HG02943 (cell line): ENCODE results near the gene PHKA2.

Source experiments
- ATAC-seq: cut with Tn5 transposase; IDR thresholded peaks from one replicate; pipeline ENCODE4 v1.9.1; 2021; ENCODE audit warnings: mild to moderate bottlenecking, low read depth, moderate library complexity; ENCODE audit not compliant: unreplicated experiment

PHKA2 gene

DNA sequence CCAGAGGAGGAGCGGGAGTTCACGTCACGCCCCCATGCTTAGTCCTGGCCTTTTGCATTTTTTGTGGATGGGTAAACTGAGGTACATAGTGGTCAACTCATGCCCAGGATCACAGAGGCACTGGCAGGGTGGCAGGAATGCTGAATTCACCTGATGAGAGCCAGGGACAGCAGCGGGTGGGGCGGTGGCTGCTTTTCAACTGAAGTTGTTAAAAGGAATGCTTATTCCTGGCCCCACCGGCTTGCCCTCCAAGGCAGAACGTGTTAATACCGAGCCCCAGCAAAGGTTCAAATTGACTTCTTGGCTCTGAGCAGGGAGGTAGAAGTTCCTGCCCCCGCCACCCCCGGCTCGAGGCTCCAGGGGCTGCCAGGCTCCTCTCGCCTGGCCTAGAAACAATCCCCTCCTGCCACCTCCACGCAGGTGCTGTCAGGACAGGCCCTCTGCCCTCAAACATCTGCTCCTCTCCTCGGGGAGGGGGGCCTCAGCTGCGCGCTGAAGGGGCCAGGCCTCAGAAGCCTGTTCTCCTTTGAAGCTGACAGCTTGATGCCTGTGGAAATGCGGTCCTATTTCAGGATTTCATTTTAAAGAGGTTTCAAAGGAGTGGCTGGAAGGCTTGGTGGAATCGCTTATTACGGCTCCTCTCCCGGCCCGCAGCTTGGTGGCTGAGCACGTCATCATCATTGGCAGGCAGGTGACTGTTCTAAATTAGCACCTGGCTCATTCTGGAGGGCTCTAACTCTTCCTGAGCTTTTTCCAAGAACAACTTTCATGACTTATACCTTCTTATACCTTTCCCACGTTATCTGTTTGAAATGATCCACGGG, 93.0 kb downstream of the PHKA2 start:
- no peak for ATAC-seq

DNA sequence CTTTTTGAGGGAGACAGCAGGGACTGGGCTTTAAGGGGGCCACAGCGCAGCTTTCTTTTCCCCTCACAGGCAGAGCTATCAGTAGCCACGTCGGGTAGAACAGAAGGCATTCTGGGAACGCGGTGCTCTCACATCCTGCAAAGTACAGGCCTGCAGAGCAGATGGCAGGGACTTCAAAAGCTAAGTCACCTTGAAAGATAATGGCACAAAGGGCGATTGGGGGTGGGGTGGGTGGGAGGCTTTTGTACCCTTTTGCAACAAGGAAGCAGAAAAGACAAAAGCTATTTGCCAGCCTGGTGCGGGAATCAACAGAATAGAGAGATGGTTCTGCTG, 93.9 kb downstream of the PHKA2 start:
- no peak for ATAC-seq

DNA sequence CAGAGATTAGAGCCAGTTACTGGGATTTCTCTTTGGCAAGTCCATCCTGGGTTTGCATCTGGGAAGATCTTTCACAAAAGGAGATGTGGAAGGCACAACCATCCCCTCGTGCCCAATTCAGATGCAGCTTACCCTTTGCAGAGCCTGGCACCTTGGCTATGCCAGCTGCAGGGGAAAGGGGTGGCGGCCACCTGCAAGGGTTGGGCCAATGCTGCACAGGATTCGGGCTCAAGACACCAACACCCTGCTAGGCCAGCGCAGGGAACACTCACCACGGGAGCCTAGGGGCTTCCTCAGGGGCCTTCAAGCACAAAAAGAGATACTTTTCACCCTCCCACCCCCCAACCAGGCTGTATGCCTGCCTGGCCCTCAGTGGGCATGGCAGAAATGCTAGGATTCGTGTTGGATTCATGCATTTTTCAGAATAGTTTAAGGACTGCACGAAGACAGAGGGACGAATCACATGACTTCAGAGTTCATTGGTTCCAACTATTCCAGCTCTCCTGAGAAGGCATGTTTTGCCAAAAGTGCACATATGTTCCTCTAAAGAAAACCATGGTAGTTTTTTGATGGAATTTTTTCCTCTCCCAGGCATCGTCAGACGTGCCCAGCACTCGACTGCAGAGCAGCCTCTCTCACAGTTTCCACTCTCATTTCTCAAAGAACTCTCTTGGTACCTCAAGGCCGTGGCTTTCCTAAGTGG, 94.4 kb downstream of the PHKA2 start:
- ATAC-seq = no peak

DNA sequence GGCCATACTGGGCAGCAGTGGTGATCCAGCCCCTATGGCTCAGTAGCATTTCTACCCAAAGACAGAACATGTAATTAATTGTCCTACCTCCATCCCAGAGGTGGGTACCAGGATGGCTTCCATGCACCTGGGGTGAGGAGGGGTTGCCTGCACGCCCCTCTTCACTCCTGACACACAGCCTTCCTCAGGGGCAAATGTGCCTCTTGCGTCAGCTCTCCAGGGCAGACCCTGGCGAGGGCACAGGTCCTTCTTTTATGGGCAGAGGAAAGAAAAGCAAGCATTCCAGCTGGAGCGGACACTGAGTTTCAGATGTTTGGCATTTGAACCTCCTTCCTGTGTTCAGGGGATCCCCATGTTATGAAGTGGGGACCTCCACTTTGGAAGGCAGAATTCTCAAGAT, 95.6 kb downstream of the PHKA2 start:
- ATAC-seq = no peak

DNA sequence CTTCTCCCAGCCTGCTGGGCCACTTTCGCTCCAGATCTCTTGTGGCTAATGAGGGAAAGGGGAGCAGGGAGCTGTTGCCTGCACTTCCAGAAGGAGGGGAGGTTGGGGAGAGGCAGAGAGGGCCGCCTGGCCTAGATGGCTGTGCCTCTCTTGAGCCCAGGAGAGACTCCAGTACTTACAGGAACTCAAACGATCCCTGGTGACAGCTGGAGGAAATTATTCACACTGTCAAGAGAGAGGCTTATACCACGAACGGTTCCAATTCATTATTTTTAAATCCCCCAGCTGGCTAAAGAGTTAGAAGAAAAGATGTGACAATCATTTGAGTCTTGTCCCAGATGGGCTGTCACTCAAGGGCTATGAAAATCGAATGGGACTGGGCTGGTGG, 96.1 kb downstream of the PHKA2 start:
- no peak for ATAC-seq

DNA sequence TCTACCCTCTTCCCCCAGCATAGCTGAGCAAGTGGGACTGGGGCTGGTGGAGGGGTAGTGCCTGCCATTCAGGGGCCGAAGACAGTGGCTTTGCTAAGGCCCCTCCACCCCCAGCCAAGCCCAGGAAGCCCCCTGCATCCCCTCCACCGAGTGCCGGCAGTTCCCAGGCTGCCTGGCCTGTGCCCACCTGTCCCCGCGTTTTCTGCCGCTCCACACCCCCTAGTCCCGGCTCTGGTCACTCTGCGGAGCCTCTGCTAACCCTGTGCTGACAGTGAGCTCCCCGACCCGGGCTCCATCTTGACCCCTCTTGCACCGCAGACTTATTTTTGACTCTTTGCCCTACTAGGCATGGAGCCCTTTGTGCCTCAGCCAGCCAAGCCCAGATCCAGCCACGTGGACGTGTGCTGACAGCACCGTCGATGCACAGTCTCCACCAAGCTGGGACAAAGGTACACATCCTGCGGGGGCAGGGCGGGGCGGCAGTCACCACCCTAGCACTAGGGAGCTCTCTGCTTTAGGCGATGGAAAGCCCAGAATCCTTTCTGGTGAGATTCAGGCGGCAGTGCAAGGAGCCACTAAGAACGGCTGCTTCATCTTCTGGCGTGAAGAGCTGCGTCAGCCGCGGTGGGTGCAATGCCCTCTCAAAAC, 96.6 kb downstream of the PHKA2 start:
- ATAC-seq = no peak

DNA sequence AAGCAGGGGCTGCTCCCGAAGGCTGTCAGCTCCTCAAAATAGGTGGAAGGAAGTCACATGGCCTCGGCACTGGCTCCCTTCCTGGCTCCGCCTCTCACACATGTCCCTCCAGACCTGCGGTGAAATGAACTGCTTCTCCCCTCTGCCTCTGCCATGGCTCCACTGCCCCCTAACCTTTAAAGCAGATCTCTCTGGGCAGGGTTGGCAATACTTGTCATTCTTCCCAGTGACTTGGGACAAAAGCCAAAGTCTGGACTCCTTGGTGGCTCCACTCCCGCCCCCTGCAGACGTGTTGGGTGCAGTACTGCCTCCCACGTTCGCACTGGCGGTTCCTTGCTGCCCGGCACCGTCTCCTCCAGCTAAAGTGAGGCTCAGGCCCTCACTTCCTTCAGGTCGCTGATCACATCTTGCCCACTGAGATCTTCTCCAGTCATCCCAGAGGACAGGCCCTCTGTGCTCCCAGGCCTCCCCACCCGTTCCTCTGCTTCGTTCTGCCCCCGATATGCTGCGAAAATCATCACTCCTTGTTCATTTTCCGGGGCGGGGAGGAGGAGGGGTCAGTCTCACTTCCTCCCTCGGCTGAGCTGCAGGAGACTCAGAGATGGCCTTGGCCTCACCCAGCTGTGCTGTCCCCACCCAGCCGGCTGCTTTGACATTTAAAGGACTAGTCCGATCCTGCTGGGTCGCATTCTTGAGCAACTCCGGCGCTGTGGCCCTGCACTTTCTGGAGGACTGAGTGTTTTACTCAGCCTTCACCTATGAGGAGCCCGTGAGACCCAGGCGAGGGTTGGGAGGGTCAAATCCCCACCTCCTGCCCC, 97.4 kb downstream of the PHKA2 start:
- ATAC-seq = peak; percentile 71

DNA sequence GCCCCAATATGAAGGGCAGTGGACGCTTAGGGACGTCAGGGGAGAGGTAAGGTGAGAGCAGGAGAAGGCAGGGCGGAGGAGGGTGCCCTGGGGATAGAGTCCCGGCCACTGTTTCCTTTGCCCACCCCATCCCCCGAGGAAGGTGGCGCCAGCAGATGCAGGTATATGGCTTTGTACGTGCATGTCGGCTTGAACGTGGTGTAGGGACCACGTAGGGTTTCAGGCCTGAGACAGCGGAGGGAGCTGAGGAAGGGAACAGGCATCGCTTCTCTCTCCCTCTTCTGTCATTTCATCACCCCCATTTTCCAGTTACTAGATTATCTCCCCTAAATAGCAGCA, 97.9 kb downstream of the PHKA2 start:
- ATAC-seq = peak; percentile 28

DNA sequence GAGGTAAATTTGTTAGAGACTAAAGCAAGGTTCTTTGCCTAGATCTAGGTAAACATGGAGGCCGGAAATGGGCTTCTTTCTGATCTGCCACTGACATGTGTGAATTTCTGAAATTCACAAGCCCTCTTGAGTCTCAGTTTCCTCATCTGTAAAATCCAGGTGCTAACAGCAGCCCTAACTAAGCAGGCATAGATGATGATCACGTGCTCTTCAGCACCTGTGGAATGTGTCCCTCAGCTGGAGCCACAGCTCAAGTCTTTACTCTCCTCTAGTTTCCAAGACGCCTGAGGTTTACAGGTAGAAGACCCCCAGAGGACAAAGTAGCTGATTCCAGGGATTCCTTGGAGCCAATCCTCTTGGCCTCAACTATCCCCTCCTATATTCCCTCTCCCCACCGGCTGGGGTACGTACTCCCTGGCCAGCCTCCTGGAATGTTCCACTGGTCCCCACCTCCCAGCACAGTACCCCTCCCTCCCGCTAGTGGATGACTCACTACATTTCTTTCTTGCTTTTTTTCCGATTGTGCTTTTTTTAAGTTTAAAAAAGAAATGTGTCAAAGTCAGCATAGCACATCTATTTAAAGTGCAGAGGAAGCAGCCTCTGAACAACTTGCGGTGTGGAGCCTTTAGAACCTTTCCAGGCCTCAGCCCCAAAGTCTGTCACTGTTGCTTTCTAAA, 98.4 kb downstream of the PHKA2 start:
- ATAC-seq = peak; percentile 8

DNA sequence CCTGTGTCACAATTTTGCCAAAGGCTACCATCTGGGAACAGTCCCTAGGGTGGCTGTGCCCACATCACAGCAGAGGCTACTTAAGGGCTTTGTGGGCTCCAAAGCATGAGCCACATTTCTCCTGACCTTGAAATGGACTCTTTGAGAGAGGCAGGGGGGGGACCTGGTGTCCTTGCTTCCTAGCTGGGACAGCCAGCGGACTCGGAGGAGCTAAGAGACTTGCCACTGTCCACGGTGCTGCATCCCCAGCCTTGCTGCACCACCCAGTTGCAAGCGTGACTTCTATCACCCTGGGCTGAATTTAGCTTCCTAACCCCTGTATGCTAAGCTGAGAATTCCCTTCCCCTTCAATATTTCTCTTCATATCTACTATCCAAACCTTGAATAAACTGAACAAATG, 99.0 kb downstream of the PHKA2 start:
- no peak for ATAC-seq

DNA sequence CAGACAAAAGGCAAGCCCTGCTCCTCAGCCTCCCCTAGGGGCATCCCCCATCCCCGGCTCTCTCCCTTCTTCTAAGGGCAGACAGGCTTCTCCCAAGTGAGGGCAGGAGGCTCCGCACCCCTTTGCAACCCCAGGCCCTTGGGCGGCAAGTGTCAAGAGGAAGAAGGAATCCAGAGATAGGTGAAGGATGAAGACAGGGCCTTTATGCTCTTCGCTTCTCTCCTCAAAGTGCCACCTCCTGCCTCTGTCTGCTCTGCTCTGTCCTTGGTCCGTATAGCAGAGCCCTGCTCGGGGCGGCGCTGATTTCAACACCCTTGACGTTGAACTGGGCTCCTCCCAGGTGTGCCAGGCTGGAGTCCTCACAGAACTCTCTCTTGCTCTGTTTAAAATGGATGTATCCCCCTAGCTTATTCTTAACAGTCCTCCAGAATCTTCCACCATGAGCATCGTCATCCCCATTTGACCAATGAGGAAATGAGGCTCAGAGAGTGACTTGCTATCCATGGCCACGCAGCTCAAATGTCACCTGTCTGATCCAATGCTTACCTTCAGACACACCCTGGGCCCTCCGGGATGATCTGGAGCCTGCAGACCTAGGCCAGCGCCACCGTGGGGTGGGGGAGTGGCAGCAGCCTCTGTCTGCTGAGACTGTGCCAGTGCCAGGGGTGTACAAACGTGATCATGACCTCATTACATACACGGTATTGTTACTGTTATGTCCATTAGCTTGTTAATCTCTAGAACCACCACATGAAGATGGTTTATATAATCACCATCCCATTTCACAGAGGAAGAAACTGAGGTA, 99.8 kb downstream of the PHKA2 start:
- ATAC-seq = no peak

DNA sequence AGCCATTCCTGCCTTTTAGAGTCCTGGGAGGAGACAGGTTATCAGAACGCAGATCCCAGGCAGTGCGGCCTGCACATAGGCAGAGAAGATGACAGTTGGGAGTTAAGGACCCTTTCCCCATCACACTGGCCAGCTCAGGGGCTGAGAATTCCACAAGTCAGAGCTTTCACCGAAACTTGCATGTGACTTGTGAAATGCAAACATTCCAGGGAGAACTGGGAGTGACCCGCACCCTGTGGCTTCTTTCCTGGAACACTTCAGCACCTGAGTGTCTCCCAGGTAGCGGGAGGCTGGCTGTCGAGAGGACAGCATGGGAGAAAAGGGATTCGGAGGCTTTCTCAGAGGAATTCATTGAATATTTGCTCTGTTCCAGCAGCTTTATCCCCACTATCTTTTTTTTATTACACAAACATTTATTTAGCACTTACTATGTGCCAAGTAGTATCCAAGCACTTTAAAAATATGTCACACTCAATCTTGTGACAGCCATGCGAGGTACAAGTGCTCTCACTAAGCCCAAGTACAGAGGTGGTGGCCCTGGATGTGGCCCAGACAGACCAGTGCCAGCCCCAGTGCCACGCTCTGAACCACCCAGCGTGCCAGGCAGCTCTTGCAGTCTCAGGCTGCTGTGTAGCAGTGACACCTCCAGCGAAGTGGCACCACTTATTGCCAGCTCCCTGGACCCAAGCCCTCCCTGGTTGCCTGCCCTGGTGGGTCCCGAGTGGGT, 100.5 kb downstream of the PHKA2 start:
- no peak for ATAC-seq

DNA sequence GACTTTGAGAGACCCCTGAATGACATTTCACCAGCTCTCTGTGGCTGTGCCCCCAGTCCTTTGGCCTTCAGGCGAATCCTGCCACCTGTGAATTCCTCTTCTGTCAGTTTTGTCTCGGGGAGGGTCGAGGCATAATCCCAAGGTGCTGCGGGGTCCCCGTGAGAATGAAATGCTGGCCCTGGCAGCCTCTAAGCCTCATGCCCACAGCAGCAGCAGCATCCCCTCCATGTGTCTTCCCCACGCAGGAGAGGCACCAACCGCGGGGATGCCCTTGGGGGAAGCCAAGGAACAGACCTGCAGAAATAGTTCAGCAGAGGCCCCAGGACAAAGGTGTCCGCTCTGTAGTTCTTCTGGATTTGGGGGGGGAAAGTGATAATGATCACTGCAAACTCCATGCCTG, 104.8 kb downstream of the PHKA2 start:
- ATAC-seq = no peak

DNA sequence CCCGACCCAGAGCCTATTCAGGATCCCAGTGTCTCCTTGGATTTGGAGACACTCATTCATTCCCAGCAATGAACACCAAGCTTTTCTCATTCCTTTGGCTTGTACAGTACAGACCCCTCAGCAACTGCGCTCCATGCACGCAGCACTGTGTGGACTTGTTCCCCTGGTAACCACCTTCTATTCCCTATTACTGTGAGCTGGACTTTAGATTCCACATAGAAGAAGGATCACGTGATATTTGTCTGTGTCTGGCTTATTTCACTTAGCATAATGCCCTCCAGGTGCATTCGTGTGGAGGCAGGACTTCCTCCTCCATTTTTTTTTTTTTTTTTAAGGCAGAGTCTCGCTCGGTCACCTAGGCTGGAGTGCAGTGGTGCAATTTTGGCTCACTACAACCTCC, 106.4 kb downstream of the PHKA2 start:
- no peak for ATAC-seq

DNA sequence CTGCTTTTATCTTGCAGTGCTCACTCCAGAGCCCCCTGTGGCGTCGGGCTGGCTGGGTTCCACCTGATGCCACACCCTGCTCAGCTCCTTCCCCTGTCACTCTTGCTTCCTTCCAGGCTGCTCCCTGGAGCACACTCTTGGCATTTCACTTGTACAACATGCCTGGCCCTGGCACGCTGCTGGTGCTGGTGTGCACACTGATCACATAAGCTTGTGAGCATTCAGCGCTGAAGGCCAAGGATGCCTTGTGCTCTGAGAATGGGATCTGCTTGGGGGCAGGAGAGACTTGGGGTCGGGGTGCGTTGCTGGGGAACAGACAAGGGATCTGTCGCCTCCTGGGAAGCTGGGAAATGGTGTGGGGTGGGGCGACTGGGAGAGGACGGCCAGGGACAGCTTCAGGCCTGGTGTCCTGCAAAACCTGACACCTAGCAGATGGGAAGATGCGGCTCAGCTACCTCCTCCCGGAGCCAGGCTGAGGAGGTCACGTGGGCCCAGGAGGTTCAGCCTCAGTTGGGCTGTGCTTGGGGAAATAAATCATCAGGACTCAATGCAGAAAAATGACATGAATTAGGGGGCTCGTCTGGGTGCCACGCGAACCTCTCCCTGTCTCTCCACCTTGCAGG, 108.5 kb downstream of the PHKA2 start:
- ATAC-seq = no peak

DNA sequence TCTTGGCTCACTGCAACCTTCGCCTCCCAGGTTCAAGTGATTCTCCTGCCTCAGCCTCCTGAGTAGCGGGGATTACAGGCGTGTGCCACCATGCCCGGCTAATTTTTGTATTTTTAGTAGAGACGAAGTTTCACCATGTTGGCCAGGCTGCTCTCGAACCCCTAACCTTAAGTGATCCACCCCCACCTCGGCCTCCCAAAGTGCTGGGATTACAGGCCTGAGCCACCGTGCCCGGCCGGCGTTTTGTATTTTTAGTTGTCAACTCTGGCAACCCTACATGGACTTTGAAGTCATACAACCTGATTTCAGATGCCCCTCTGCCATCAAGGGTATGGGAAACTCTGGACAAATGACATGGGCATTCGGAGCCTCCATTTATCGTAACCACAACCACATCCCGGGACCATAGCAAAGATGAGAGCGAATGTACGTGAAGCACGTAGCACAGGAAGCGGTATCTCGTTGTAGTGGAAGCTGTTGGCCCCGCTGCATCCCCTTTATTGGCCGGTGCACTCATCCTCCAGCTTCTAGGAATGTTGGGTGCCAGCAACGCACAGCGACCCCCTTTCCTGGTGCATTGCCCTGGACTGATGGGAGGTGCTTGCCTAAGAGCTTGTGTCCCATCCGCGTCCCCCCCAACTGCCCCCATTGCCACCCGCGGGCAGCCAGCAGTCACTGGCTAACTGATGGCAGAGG, 109.2 kb downstream of the PHKA2 start:
- ATAC-seq = no peak

DNA sequence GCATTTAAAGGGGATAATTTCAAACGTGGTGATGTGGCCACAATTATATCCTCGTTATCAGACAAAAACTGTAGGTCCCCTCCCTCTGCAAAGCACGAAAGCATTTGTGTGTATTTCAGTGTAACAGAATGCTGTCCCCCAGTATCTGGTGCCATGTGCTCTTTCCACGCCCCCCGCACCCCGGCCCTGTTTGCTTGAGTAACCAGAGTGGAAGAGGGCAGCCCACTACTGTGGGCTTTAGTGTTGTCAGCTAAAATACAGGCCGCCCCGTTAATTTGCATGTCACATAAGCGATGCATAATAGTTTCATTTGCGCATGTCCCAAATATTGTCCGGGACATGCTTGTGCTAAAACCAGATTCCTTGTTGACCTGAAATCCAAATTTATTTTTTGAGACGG, 110.1 kb downstream of the PHKA2 start:
- no peak for ATAC-seq

DNA sequence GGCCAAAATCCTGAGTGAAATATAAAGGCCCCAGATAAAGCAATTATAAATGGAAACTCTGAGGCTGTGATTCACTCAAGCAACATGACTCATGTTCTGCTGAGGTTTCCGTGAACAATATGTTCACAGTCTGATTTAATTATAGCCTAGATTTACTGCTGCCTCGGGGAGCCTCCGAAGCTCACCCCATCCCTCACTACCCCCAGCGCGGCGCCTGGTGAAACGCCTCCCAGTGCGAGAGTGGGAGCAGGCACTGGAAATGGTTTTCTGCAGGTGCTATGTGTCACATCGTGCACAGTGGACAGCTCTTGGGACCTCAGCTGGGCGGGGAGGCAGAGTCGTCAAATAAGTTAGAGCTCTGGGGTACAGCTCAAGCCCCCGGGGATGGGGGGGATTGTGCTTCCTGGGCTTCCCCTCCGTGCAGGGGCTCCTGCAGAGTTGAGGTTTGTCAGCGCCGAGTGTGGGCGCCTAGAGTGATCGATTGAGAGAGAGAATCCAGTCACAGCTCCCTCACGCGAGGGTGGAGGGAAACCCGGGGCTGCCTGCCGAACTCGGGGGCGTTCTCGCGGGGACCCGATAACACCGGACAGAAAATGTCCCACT, 110.6 kb downstream of the PHKA2 start:
- ATAC-seq = no peak
